ENCODE data around the gene LST1.

DNA sequence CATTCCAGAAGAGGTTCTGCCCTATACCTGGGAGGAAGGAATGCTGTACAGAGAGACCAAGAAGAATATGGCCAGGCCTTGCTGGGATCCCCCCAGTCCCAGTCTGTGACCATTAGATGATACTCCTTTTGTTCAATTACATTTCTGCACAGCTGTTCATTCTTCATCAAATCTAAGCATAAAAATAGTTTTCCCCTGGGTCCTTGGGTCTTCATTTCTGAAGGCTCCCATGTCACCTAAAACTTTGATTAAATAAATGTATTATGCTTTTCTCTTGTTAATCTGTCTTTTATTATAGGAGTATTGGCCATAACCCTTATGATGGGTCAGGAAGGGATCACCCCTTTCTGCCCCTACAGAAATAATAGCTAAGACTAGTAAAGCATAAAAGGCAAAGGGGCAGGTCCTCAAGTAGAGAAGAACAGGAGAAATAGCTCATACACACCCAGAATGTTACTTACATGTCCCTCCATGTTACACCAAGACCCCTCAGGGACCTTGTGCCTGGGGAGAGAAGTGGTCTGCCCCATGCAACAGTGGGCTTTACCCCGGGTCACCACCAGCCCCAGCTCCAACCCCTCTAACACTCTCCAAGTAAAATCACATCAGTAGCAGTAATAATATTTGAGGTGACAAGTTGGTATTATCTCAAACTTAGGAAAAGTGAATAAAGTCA, 16.1 kb upstream of the LST1 start:
- TF ChIP-seq, protein P1, sequence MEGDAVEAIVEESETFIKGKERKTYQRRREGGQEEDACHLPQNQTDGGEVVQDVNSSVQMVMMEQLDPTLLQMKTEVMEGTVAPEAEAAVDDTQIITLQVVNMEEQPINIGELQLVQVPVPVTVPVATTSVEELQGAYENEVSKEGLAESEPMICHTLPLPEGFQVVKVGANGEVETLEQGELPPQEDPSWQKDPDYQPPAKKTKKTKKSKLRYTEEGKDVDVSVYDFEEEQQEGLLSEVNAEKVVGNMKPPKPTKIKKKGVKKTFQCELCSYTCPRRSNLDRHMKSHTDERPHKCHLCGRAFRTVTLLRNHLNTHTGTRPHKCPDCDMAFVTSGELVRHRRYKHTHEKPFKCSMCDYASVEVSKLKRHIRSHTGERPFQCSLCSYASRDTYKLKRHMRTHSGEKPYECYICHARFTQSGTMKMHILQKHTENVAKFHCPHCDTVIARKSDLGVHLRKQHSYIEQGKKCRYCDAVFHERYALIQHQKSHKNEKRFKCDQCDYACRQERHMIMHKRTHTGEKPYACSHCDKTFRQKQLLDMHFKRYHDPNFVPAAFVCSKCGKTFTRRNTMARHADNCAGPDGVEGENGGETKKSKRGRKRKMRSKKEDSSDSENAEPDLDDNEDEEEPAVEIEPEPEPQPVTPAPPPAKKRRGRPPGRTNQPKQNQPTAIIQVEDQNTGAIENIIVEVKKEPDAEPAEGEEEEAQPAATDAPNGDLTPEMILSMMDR (IDR thresholded peaks at IDR 0.05; ENCODE audit: low read depth, low read length, missing input control), result no peak
- TF ChIP-seq YY1 (IDR thresholded peaks at IDR 0.05), result no peak
- TF ChIP-seq EGR1 (IDR thresholded peaks at IDR 0.05; ENCODE audit: low read depth in 2 of 2), result no peak
- no peak for TF ChIP-seq GABPA (IDR thresholded peaks at IDR 0.05 in 1 of 2, conservative IDR thresholded peaks at IDR 0.05 in 1 of 2)
- TF ChIP-seq, protein P2, sequence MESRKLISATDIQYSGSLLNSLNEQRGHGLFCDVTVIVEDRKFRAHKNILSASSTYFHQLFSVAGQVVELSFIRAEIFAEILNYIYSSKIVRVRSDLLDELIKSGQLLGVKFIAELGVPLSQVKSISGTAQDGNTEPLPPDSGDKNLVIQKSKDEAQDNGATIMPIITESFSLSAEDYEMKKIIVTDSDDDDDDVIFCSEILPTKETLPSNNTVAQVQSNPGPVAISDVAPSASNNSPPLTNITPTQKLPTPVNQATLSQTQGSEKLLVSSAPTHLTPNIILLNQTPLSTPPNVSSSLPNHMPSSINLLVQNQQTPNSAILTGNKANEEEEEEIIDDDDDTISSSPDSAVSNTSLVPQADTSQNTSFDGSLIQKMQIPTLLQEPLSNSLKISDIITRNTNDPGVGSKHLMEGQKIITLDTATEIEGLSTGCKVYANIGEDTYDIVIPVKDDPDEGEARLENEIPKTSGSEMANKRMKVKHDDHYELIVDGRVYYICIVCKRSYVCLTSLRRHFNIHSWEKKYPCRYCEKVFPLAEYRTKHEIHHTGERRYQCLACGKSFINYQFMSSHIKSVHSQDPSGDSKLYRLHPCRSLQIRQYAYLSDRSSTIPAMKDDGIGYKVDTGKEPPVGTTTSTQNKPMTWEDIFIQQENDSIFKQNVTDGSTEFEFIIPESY (IDR thresholded peaks at IDR 0.05), result no peak
- no peak for TF ChIP-seq ATF3 (IDR thresholded peaks at IDR 0.05)
- TF ChIP-seq SP1 (IDR thresholded peaks at IDR 0.05), result no peak
- TF ChIP-seq REST (IDR thresholded peaks at IDR 0.05), result no peak
